OCI-LY3 (cell line): Measurements from ENCODE around the gene OPCML.

Experiments used
- H2AFZ ChIP-seq: fragments of 200-600, 300-600 bp; shearing (Covaris generic); 2 replicates; pipeline ENCODE4 v1.6.0; 2014; ENCODE audit warnings: antibody characterized with exemption, low read depth, low read length
- H3K27ac ChIP-seq: fragments of 200-600, 300-600 bp; sonication (generic); 2 replicates; pipeline ENCODE4 v1.5.1; 2014; ENCODE audit warnings: mild to moderate bottlenecking, low read length, moderate library complexity, mixed read lengths
- H3K27me3 ChIP-seq: fragments of 200-600, 300-600 bp; sonication (generic); 2 replicates; pipeline ENCODE4 v1.6.1; 2014; ENCODE audit warnings: low read depth, low read length, mixed read lengths
- H3K36me3 ChIP-seq: fragments of 200-600, 300-600 bp; sonication (generic); replicated peaks from 2 replicates; pipeline ENCODE3; 2014; ENCODE audit warnings: low read depth, low read length, mixed read lengths
- H3K4me1 ChIP-seq: fragments of 300-600, 200-600 bp; sonication (generic); 2 replicates; pipeline ENCODE4 v1.6.1; 2014; ENCODE audit warnings: low read length, mixed read lengths
- H3K4me2 ChIP-seq: fragments of 200-600, 300-600 bp; sonication (generic); 2 replicates; pipeline ENCODE4 v1.6.1; 2014; ENCODE audit warnings: low read length, mixed read lengths
- H3K4me3 ChIP-seq: fragments of 300-600, 200-600 bp; sonication (generic); 2 replicates; pipeline ENCODE4 v1.5.1; 2014; ENCODE audit warnings: antibody characterized with exemption, mild to moderate bottlenecking, low read length, moderate library complexity
- H3K79me2 ChIP-seq: fragments of 300-600, 200-600 bp; shearing (Covaris generic); 2 replicates; pipeline ENCODE4 v1.6.1; 2014; ENCODE audit warnings: mild to moderate bottlenecking, low read length, mixed read lengths
- H3K9ac ChIP-seq: fragments of 300-600, 200-600 bp; shearing (Covaris generic); 2 replicates; pipeline ENCODE4 v1.6.0; 2014; ENCODE audit warnings: mild to moderate bottlenecking, low read length, moderate library complexity
- H3K9me3 ChIP-seq: fragments of 200-600, 300-600 bp; shearing (Covaris generic); 2 replicates; pipeline ENCODE4 v1.6.1; 2014; ENCODE audit warnings: low read length, mixed read lengths; ENCODE audit not compliant: insufficient read depth
- H4K20me1 ChIP-seq: fragments of 200-600, 300-600 bp; sonication (generic); 2 replicates; pipeline ENCODE4 v1.6.1; 2016; ENCODE audit warnings: low read length, mixed read lengths; ENCODE audit not compliant: insufficient read depth
- EZH2phosphoT487 ChIP-seq: fragments of 200-600 bp; shearing (Covaris generic); IDR thresholded peaks from 2 replicates; pipeline ENCODE4 v1.6.1; 2018; ENCODE audit warnings: antibody characterized with exemption, mixed run types, low read depth
- TF ChIP-seq, protein P1 (sequence below): fragments of 200-600, 300-600 bp; sonication (generic); IDR thresholded peaks from 2 replicates; pipeline ENCODE4 v1.5.1; 2014; ENCODE audit warnings: antibody characterized with exemption, low read length, low read depth

The OPCML gene

GRCh38 chr11:132590554-132590953 is 941.7 kb downstream of the OPCML start:
- no peak for TF ChIP-seq EZH2phosphoT487
- TF ChIP-seq, protein P1, sequence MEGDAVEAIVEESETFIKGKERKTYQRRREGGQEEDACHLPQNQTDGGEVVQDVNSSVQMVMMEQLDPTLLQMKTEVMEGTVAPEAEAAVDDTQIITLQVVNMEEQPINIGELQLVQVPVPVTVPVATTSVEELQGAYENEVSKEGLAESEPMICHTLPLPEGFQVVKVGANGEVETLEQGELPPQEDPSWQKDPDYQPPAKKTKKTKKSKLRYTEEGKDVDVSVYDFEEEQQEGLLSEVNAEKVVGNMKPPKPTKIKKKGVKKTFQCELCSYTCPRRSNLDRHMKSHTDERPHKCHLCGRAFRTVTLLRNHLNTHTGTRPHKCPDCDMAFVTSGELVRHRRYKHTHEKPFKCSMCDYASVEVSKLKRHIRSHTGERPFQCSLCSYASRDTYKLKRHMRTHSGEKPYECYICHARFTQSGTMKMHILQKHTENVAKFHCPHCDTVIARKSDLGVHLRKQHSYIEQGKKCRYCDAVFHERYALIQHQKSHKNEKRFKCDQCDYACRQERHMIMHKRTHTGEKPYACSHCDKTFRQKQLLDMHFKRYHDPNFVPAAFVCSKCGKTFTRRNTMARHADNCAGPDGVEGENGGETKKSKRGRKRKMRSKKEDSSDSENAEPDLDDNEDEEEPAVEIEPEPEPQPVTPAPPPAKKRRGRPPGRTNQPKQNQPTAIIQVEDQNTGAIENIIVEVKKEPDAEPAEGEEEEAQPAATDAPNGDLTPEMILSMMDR = no peak
- Histone ChIP-seq H3K4me2 (no peak overlapping the region), H4K20me1 (no peaks in the 10 kb centered on the region), H3K79me2 (no peaks in the 10 kb centered on the region), H3K4me1 (no peaks in the 10 kb centered on the region), H3K27me3 (no peaks in the 10 kb centered on the region), H3K4me3 (no peak overlapping the region), H3K9ac (no peak overlapping the region), H2AFZ (no peak overlapping the region), H3K27ac (no peak overlapping the region), H3K9me3 (no peaks in the 10 kb centered on the region), H3K36me3 (no peaks in the 10 kb centered on the region)

- Histone ChIP-seq H3K4me1 (no peaks in the 10 kb centered on the region), H3K9me3 (no peaks in the 10 kb centered on the region), H3K27ac (no peak overlapping the region), H2AFZ (no peak overlapping the region), H3K79me2 (no peaks in the 10 kb centered on the region), H3K9ac (no peak overlapping the region), H3K27me3 (no peaks in the 10 kb centered on the region), H3K36me3 (no peaks in the 10 kb centered on the region), H3K4me3 (no peak overlapping the region), H4K20me1 (no peaks in the 10 kb centered on the region), H3K4me2 (no peak overlapping the region)
- TF ChIP-seq, protein P1 = no peak
- no peak for TF ChIP-seq EZH2phosphoT487
Measured at GRCh38 chr11:132589791-132590190, 942.5 kb downstream of the OPCML start.

DNA sequence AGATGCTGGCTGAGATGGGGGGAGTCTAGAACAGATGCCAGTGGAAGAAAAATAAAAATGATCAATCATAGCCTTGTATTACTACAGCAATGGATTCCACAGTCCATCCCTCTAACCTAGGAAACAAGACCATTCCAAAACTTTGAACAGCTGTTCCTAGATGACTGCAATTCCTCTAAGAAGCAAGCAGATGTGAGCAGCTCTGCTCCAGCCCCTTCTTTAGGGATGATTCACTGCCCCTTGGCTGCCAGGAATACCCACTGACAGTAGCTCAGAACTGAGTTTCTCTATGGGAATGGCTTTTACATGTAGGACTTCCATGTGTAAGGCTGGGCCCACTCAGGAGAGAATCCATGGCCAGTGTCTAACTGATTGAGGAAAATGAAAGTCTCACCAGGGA is 943.9 kb downstream of the OPCML start:
- H3K9ac ChIP-seq = no peak overlapping the region
- H3K36me3 ChIP-seq = no peaks in the 10 kb centered on the region
- no peaks in the 10 kb centered on the region for H4K20me1 ChIP-seq
- TF ChIP-seq, protein P1 = no peak
- no peak for TF ChIP-seq EZH2phosphoT487
- H3K4me2 ChIP-seq = no peak overlapping the region
- H3K4me3 ChIP-seq = no peak overlapping the region
- no peak overlapping the region for H2AFZ ChIP-seq
- H3K9me3 ChIP-seq = no peaks in the 10 kb centered on the region
- no peaks in the 10 kb centered on the region for H3K4me1 ChIP-seq
- no peak overlapping the region for H3K27ac ChIP-seq
- no peaks in the 10 kb centered on the region for H3K79me2 ChIP-seq
- H3K27me3 ChIP-seq = no peaks in the 10 kb centered on the region

DNA sequence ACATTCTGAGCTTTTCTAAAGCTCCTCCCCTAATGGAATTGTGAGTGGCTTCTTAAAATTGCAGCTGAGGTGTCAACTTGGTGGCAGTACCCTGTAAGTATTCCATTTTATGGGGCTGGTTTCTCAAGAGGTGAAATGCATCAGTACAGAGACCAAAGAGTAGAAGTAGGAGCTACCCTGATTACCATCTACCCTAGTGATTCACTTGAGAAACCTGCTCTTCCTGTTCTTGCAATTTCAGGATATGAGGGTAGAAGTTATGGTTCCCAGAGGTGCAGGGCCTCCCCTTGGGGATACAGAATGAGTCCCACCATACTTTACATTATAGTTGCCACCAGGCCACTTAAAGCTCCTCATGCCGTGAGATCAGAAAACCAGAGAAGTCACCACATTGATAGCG is 944.6 kb downstream of the OPCML start:
- no peak for TF ChIP-seq EZH2phosphoT487
- TF ChIP-seq, protein P1 = no peak
- Histone ChIP-seq H3K36me3 (no peaks in the 10 kb centered on the region), H3K27me3 (no peaks in the 10 kb centered on the region), H3K9ac (no peak overlapping the region), H3K9me3 (no peaks in the 10 kb centered on the region), H4K20me1 (no peaks in the 10 kb centered on the region), H3K4me1 (no peaks in the 10 kb centered on the region), H3K79me2 (no peaks in the 10 kb centered on the region), H2AFZ (no peak overlapping the region), H3K27ac (no peak overlapping the region), H3K4me2 (no peak overlapping the region), H3K4me3 (no peak overlapping the region)
